Stimulated activated CD4-positive, alpha-beta T cell treated with anti-CD3 and anti-CD28 coated beads, Interleukin-4, amount 100 ng/mL, for 48 hours (primary cell): ENCODE results near the gene RNASE1.

ENCODE experiments used
- DNase-seq, 2 donors: peaks; one replicate each; pipeline ENCODE4 v3.0.0-alpha.2; 2020; ENCODE audit warnings: low read depth in 2 of 2

The RNASE1 gene

GRCh38 chr14:20808162-20808483 lies 5.5 kb upstream of the RNASE1 start:
- no peak for DNase-seq

- no peak for DNase-seq
Measured at GRCh38 chr14:20807304-20808161, 4.9 kb upstream of the RNASE1 start.

GRCh38 chr14:20805485-20805884 lies 2.8 kb upstream of the RNASE1 start:
- no peak for DNase-seq

- no peak for DNase-seq
Measured at GRCh38 chr14:20803223-20803622, 579 bp upstream of the RNASE1 start.

- DNase-seq = no peak
Measured at GRCh38 chr14:20801726-20802125, 918 bp downstream of the RNASE1 start.

GRCh38 chr14:20799892-20800544 lies 2.6 kb downstream of the RNASE1 start:
- DNase-seq = no peak

- no peak for DNase-seq
Measured at GRCh38 chr14:20799456-20799891, 3.2 kb downstream of the RNASE1 start.

GRCh38 chr14:20798932-20799331 lies 3.7 kb downstream of the RNASE1 start:
- DNase-seq = no peak

- no peak for DNase-seq
Measured at GRCh38 chr14:20798318-20798717, 4.3 kb downstream of the RNASE1 start.

GRCh38 chr14:20797164-20797563 lies 5.5 kb downstream of the RNASE1 start:
- DNase-seq = no peak

GRCh38 chr14:20794644-20795369 lies 7.8 kb downstream of the RNASE1 start:
- DNase-seq = no peak

GRCh38 chr14:20792556-20792955 lies 10.1 kb downstream of the RNASE1 start:
- DNase-seq = no peak

GRCh38 chr14:20791597-20791996 lies 11.0 kb downstream of the RNASE1 start:
- no peak for DNase-seq

- DNase-seq = no peak
Measured at GRCh38 chr14:20791187-20791586, 11.5 kb downstream of the RNASE1 start.

GRCh38 chr14:20790464-20791116 lies 12.1 kb downstream of the RNASE1 start:
- DNase-seq = no peak

GRCh38 chr14:20789230-20789813 lies 13.3 kb downstream of the RNASE1 start:
- no peak for DNase-seq

- no peak for DNase-seq
Measured at GRCh38 chr14:20787025-20787424, 15.6 kb downstream of the RNASE1 start.

GRCh38 chr14:20782280-20782890 lies 20.3 kb downstream of the RNASE1 start:
- DNase-seq = no peak

- peak in 1 of 2 donors; percentile 4 for DNase-seq
Measured at GRCh38 chr14:20781803-20782202, 20.8 kb downstream of the RNASE1 start.

- DNase-seq = no peak
Measured at GRCh38 chr14:20775901-20776300, 26.7 kb downstream of the RNASE1 start.

GRCh38 chr14:20775043-20775442 lies 27.6 kb downstream of the RNASE1 start:
- no peak for DNase-seq
